Activated naive CD8-positive, alpha-beta T cell treated with anti-CD3 and anti-CD28 coated beads, Interleukin-2, amount 50 U/mL, for 24 hours (primary cell): ENCODE data around the gene DOC2B.
"Not testable (repeated sequence)": the region's sequence is repeated elsewhere in the genome, so short reads cannot be mapped to it uniquely, and the experiment has no call there.

ENCODE experiments used
- ATAC-seq: fragments of 150-1000 bp; cut with Tn5 transposase; one replicate; pipeline ENCODE4 v1.10.0; 2021
- DNase-seq: peaks from one replicate; pipeline ENCODE4 v3.0.0; 2021
- H3K27ac Mint-ChIP-seq: one replicate; pipeline ENCODE4 v1.8.0; 2021; ENCODE audit warnings: mild to moderate bottlenecking, mixed read lengths
- H3K27me3 Mint-ChIP-seq: one replicate; pipeline ENCODE4 v1.8.0; 2021; ENCODE audit warnings: mixed read lengths
- H3K36me3 Mint-ChIP-seq: one replicate; pipeline ENCODE4 v1.8.0; 2021; ENCODE audit warnings: low read depth, mixed read lengths
- H3K4me1 Mint-ChIP-seq: one replicate; pipeline ENCODE4 v1.8.0; 2021; ENCODE audit warnings: mixed read lengths
- H3K4me3 Mint-ChIP-seq: one replicate; pipeline ENCODE4 v1.8.0; 2021; ENCODE audit warnings: mild to moderate bottlenecking, moderate library complexity, mixed read lengths
- H3K9me3 Mint-ChIP-seq: one replicate; pipeline ENCODE4 v1.8.0; 2021; ENCODE audit warnings: mixed read lengths

Gene DOC2B

DNA sequence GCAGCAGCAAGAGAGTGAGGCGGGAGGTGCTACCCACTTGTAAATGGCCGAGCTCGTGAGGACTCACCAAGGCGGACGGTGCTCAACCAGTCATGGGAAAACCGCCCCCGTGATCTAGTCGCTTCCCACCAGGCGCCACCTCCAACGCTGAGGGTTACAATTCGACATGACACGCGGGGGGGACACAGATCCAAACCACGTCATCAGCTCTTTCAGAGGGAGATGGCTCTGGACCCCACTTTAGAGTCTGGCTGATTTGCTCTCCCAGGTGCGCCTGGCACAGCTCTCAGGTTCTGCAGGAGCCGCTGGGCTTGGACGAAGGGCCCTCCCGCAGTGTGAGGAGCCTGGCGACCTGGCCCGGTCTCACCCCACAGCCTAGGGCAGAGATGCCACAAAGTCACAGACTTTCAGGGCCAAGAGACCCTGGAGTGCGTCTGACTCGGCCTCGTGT lies 21.1 kb upstream of the DOC2B start:
- no peaks in the 10 kb centered on the region for H3K9me3 Mint-ChIP-seq
- no peak overlapping the region for H3K27ac Mint-ChIP-seq
- DNase-seq (no peak), ATAC-seq (no peak)
- H3K27me3 Mint-ChIP-seq: peaks cover 13% of the 10 kb centered on the region
- no peak overlapping the region for H3K4me3 Mint-ChIP-seq
- H3K4me1 Mint-ChIP-seq: no peaks in the 10 kb centered on the region
- no peaks in the 10 kb centered on the region for H3K36me3 Mint-ChIP-seq

GRCh38 chr17:201736-202135 lies 20.3 kb upstream of the DOC2B start:
- H3K36me3 Mint-ChIP-seq, ATAC-seq, H3K4me3 Mint-ChIP-seq, H3K9me3 Mint-ChIP-seq, DNase-seq, H3K27ac Mint-ChIP-seq, H3K4me1 Mint-ChIP-seq: not testable (repeated sequence)
- H3K27me3 Mint-ChIP-seq: peaks cover 14% of the 10 kb centered on the region

DNA sequence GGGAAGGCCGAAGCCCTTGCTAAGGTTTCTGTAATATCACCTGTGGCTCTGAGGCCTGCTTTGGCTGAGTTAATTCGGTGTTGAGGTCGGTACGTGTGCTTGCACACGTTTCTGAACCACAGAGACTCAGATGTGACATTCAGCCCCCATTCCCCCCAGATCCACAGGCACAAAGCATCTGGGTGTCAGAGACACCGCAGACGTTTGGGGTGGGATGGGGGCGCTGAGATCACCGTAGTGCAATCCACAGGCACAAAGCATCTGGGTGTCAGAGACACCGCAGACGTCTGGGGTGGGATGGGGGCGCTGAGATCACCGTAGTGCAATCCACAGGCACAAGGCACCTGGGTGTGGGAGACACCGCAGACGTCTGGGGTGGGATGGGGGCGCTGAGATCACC lies 19.8 kb upstream of the DOC2B start:
- ATAC-seq, H3K36me3 Mint-ChIP-seq, H3K9me3 Mint-ChIP-seq, H3K27ac Mint-ChIP-seq, H3K4me3 Mint-ChIP-seq, DNase-seq, H3K4me1 Mint-ChIP-seq: not testable (repeated sequence)
- H3K27me3 Mint-ChIP-seq: peaks cover 14% of the 10 kb centered on the region

DNA sequence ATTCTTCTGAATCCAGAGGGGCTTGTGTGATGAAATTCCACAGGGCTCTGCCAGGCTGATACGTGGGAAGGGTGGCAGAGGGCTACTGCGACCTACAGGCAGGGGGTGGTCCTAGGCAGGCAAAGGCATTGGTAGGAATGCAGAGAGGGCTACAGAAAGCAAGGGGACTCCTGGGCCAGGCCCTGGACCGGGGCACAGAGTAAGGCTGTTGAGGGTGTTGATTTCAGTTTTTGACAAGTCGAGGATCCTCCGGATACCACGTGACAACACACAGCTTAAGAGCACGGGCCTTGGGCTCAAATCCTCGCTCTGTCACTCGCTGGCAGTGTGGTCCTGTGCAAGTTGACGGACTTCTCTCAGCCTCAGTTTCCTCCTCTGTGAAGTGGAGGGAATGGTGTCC lies 19.1 kb upstream of the DOC2B start:
- peaks cover 14% of the 10 kb centered on the region for H3K27me3 Mint-ChIP-seq

GRCh38 chr17:199806-200545 lies 18.5 kb upstream of the DOC2B start:
- Mint-ChIP-seq H3K27ac (no peak overlapping the region), H3K9me3 (no peaks in the 10 kb centered on the region), H3K36me3 (no peaks in the 10 kb centered on the region), H3K4me1 (no peaks in the 10 kb centered on the region), H3K27me3 (peaks cover 14% of the 10 kb centered on the region), H3K4me3 (no peak overlapping the region)
- ATAC-seq: no peak
- no peak for DNase-seq

More for the DNA sequence above, 19.1 kb upstream of the DOC2B start:
- DNase-seq (no peak), ATAC-seq (no peak)
- Mint-ChIP-seq H3K4me1 (no peaks in the 10 kb centered on the region), H3K9me3 (no peaks in the 10 kb centered on the region), H3K4me3 (no peak overlapping the region), H3K27ac (no peak overlapping the region), H3K36me3 (no peaks in the 10 kb centered on the region)

DNA sequence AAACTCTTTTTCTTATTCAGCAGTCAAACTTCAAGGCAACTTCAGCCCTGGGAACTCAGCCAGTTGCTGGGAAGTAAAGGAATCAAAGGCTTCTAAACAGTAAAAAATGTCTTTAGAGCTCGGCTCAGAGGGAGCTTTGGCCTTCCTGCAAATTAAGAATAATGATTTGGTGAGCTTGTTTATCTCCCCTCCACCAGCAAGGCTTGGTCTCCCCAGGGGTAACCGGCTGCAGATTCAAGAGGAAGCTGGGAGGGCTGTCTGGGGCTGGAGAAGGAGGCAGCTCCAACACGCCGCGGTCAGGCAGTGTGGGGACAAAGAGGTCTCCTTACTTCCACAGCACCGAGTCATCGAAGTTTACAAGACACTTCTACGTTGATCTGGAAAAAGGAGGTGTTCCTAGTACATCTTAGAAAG lies 17.7 kb upstream of the DOC2B start:
- DNase-seq (no peak), ATAC-seq (no peak)
- Mint-ChIP-seq H3K36me3 (no peaks in the 10 kb centered on the region), H3K27ac (no peak overlapping the region), H3K4me3 (no peak overlapping the region), H3K9me3 (no peaks in the 10 kb centered on the region), H3K4me1 (no peaks in the 10 kb centered on the region), H3K27me3 (peaks cover 14% of the 10 kb centered on the region)

DNA sequence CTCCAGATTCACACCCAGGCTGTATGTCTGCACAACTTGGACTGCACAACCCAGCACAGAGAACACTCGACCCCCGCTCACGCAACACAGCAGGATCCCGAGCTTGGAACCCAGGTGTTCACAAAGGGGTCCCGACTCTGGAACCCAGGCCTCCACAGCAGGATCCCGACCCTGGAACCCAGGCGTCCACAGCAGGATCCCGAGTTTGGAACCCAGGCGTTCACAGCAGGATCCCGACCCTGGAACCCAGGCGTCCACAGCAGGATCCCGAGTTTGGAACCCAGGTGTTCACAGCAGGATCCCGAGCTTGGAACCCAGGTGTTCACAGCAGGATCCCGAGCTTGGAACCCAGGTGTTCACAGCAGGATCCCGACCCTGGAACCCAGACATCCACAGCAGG lies 16.8 kb upstream of the DOC2B start:
- H3K4me1 Mint-ChIP-seq, H3K36me3 Mint-ChIP-seq, DNase-seq, H3K9me3 Mint-ChIP-seq, H3K27ac Mint-ChIP-seq, H3K4me3 Mint-ChIP-seq, ATAC-seq: not testable (repeated sequence)
- H3K27me3 Mint-ChIP-seq: peaks cover 14% of the 10 kb centered on the region

DNA sequence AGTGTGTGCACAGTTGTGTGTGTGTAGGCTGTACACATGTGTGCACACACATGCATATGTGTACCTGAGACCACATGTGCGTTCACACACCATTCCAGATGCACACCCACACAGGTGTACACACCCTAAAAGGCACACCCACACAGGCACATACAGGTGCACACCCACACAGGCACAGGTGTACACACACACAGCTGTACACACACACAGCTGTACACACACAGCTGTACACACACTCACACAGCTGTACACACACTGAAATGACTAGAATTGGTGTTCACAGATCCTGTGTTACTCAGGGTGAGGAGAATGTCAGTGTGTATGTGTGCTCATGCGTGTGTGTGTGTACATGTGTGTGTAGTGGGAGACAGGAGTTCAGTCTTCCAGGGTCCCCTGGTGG lies 15.9 kb upstream of the DOC2B start:
- no peaks in the 10 kb centered on the region for H3K9me3 Mint-ChIP-seq
- no peaks in the 10 kb centered on the region for H3K36me3 Mint-ChIP-seq
- DNase-seq: no peak
- no peaks in the 10 kb centered on the region for H3K4me1 Mint-ChIP-seq
- no peak overlapping the region for H3K4me3 Mint-ChIP-seq
- peaks cover 14% of the 10 kb centered on the region for H3K27me3 Mint-ChIP-seq
- H3K27ac Mint-ChIP-seq: no peak overlapping the region
- ATAC-seq: no peak

DNA sequence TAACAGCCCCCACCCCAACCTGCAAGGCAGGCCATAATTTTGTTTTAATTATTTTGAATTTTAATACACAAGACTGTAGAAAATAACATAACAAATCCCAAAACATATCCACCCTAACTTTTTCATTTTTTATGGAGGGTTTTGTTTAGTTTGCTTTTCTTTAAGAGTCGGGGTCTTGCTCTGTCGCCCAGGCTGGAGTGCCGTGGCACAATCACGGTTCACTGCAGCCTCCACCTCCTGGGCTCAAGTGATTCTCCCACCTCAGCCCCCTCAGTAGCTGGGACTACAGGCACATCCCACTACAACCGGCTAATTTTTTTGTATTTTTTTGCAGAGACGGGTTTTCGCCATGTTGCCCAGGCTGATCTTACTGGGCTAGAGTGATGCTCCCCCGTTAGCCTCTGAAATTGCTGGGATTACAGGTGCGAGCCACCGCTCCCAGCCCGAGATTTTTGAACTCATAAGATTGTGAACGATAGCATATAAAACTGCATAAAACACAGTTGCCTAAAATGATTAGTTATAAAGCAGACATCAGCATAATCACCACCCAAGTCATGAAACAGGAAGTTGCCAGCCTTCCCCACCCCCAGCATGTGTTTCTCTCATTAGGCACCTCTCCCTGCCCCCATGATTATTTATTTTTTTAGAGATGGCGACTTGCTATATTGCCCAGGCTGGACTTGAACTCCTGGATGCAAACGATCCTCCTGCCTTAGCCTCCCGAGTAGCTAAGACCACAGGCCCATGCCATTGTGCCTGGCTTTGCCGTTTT lies 13.6 kb upstream of the DOC2B start:
- Mint-ChIP-seq H3K9me3 (no peaks in the 10 kb centered on the region), H3K27ac (no peak overlapping the region), H3K36me3 (no peaks in the 10 kb centered on the region), H3K27me3 (peaks cover 12% of the 10 kb centered on the region), H3K4me3 (no peak overlapping the region), H3K4me1 (no peaks in the 10 kb centered on the region)
- ATAC-seq (no peak), DNase-seq (no peak)

DNA sequence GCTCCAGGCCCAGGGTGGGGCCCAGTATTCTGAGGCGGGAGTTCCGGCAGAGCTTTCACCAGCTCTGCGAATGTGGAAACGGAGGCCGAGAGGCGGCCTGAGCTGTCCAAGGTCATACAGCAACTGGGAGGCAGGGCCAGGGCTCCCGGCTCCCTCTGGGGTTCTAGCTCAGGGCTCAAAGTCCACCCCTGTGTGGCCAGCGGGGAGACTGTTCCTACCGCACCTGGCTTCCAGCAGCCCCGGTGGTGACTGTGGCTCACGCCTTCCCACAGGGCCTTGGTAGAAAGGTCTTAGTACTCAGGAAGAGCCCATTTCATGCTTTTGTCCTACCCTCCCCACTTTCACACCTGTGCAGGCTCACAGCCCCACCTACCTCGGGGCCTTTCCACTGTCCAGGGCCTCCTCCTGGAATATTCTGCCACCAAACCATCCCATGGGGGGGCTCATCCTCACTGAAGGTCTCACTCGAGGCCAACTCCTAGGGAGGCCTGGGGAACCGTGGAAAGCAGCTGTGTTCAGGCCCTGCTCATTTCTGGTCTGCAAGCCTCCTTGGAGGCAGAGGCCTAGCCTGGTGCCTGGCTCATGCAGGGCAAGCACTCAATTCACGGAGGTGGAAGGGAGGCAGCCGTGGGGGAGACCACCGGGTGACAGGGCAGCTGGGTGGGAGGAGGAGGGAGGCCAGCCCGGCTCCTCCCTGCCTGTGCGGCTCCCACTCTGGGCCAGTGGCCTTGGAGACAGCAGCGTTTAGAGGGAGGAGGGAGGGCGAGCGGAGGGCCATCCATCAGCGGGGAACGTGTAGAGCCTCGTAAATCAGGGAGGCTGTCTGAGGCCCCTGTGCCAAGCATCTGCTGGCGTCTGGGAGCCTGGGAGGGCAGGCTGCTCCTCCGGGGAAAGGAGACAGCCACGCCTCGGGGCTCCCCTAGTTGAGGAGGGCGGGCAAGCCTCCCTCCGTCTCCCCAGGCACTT lies 12.7 kb upstream of the DOC2B start:
- Mint-ChIP-seq H3K27ac (no peak overlapping the region), H3K36me3 (no peaks in the 10 kb centered on the region), H3K4me3 (no peak overlapping the region), H3K4me1 (peaks cover 3% of the 10 kb centered on the region), H3K9me3 (no peaks in the 10 kb centered on the region), H3K27me3 (peaks cover 7% of the 10 kb centered on the region)
- no peak for ATAC-seq
- DNase-seq: no peak

- no peak overlapping the region for H3K27ac Mint-ChIP-seq
- H3K27me3 Mint-ChIP-seq: peaks cover 6% of the 10 kb centered on the region
- DNase-seq (no peak), ATAC-seq (no peak)
- H3K9me3 Mint-ChIP-seq: no peaks in the 10 kb centered on the region
- H3K4me3 Mint-ChIP-seq: no peak overlapping the region
- no peaks in the 10 kb centered on the region for H3K36me3 Mint-ChIP-seq
- peaks cover 3% of the 10 kb centered on the region for H3K4me1 Mint-ChIP-seq
These were observed 12.0 kb upstream of the DOC2B start for GRCh38 chr17:193426-193810.

- DNase-seq (no peak), ATAC-seq (no peak)
- H3K4me3 Mint-ChIP-seq: no peak overlapping the region
- H3K9me3 Mint-ChIP-seq: no peaks in the 10 kb centered on the region
- peaks cover 4% of the 10 kb centered on the region for H3K27me3 Mint-ChIP-seq
- no peak overlapping the region for H3K27ac Mint-ChIP-seq
- peaks cover 3% of the 10 kb centered on the region for H3K4me1 Mint-ChIP-seq
- no peaks in the 10 kb centered on the region for H3K36me3 Mint-ChIP-seq
These were observed 11.4 kb upstream of the DOC2B start for GRCh38 chr17:192666-193425.

- no peaks in the 10 kb centered on the region for H3K9me3 Mint-ChIP-seq
These were observed 8.0 kb upstream of the DOC2B start for GRCh38 chr17:189444-189843.

GRCh38 chr17:187130-187529 lies 5.7 kb upstream of the DOC2B start:
- H3K9me3 Mint-ChIP-seq: no peaks in the 10 kb centered on the region
- no peaks in the 10 kb centered on the region for H3K36me3 Mint-ChIP-seq
- ATAC-seq (no peak), DNase-seq (no peak)
- peaks cover 24% of the 10 kb centered on the region for H3K27me3 Mint-ChIP-seq
- H3K27ac Mint-ChIP-seq: no peak overlapping the region
- no peak overlapping the region for H3K4me3 Mint-ChIP-seq
- H3K4me1 Mint-ChIP-seq: peaks cover 14% of the 10 kb centered on the region

More at GRCh38 chr17:189444-189843, 8.0 kb upstream of the DOC2B start:
- no peak overlapping the region for H3K4me3 Mint-ChIP-seq
- ATAC-seq (peak; percentile 34), DNase-seq (no peak)
- H3K4me1 Mint-ChIP-seq: peaks cover 13% of the 10 kb centered on the region
- no peak overlapping the region for H3K27ac Mint-ChIP-seq
- H3K27me3 Mint-ChIP-seq: peaks cover 2% of the 10 kb centered on the region
- H3K36me3 Mint-ChIP-seq: no peaks in the 10 kb centered on the region
